NCI-H774 (cell line): ENCODE results near the gene MTMR2.
A peak's percentile ranks its signal among the peaks of the same experiment; 100 is the strongest.
"Not testable (repeated sequence)": the region's sequence is repeated elsewhere in the genome, so short reads cannot be mapped to it uniquely, and the experiment has no call there.

Experiments used
- DNase-seq: peaks from one replicate; lab custom pipeline; 2025; lab: John Stamatoyannopoulos, UW

Gene MTMR2

DNA sequence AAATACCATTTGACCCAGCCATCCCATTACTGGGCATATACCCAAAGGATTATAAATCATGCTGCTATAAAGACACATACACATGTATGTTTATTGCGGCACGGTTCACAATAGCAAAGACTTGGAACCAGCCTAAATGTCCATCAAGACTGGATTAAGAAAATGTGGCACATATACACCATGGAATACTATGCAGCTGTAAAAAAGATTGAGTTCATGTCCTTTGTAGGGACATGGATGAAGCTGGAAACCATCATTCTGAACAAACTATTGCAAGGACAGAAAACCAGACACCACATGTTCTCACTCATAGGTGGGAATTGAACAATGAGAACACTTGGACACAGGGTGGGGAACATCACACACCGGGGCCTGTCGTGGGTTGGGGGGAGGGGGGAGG lies 112.9 kb downstream of the MTMR2 start:
- DNase-seq: not testable (repeated sequence)

DNA sequence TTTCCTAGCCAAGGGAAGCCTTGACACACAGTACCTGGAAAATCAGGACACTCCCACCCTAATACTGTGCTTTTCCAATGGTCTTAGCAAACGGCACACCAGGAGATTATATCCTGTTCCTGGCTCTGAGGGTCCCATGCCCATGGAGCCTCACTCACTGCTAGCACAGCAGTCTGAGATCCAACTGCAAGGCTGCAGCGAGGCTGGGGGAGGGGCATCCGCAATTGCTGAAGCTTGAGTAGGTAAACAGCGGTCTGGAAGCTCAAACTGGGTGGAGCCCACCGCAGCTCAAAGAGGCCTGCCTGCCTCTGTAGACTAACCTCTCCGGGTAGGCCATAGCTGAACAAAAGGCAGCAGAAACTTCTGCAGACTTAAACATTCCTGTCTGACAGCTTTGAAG lies 117.4 kb downstream of the MTMR2 start:
- not testable (repeated sequence) for DNase-seq

DNA sequence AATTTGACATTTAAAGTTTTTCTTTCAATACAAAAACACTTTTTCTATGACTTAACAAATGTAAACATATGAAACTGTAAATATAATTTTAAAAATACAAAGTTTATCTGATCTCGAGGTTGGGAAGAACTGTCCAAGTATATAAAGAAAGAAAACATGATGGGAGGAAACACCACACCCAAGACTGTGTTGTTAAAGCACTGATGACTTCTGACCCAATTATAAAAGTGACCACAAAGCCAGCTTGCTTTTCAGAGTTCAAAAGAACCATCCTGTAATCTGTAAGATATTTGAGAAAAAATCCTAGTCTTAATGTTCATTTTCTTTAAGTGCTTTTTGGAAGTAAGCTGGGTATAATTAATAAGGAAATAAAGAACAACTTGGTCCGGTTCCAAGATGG lies 118.0 kb downstream of the MTMR2 start:
- DNase-seq: no peak

- no peak for DNase-seq
These were observed 119.9 kb downstream of the MTMR2 start for GRCh38 chr11:95803973-95804372.

GRCh38 chr11:95802806-95803205 lies 121.1 kb downstream of the MTMR2 start:
- DNase-seq: no peak

DNA sequence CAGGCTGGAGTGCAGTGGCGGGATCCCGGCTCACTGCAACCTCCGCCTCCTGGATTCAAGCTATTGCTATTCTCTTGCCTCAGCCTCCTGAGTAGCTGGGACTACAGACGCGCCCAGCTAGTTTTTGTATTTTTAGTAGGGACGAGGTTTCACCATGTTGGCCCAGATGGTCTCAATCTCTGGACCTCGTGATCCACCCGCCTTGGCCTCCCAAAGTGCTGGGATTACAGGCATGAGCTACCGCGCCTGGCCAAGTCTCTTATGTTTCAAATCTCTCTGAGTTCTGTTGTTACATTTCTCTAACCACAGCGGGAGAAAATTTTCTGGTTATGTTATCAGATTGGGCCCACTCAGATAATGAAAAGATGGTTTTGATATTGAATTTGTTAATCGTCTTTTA lies 123.5 kb downstream of the MTMR2 start:
- DNase-seq: no peak

- no peak for DNase-seq
These were observed 124.4 kb downstream of the MTMR2 start for GRCh38 chr11:95799546-95799945.

DNA sequence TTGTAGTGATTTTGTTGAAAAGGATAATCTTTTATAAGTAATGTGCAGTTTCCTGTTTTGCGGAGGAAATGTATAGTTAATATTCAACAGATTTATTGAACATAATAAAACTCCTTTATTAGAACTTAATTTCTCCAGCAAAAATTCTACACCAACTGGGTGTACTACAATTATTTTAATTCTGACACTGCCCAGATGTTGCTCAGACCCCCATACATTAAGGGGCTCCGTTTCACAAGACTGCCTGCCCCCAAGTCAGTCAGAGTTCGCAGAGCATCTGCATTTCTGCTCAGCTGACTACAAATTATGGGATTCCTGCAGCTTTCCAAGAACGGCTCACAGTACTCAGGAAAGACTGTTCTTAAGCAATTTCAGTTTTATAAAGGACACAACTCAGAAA lies 127.4 kb downstream of the MTMR2 start:
- no peak for DNase-seq

- no peak for DNase-seq
These were observed 128.1 kb downstream of the MTMR2 start for GRCh38 chr11:95795627-95796295.

- DNase-seq: no peak
These were observed 129.8 kb downstream of the MTMR2 start for GRCh38 chr11:95794086-95794485.

GRCh38 chr11:95793116-95793515 lies 130.8 kb downstream of the MTMR2 start:
- DNase-seq: no peak

GRCh38 chr11:95792700-95793099 lies 131.2 kb downstream of the MTMR2 start:
- DNase-seq: no peak

- DNase-seq: no peak
These were observed 131.7 kb downstream of the MTMR2 start for GRCh38 chr11:95792200-95792599.

GRCh38 chr11:95791709-95792033 lies 132.2 kb downstream of the MTMR2 start:
- no peak for DNase-seq

GRCh38 chr11:95790933-95791708 lies 132.8 kb downstream of the MTMR2 start:
- DNase-seq: peak; percentile 63

- peak; percentile 96 for DNase-seq
These were observed 133.6 kb downstream of the MTMR2 start, which contains the start of gene CEP57 for GRCh38 chr11:95790123-95790932. TSS of gene CEP57 (plus strand) at chr11:95790498. CDS start at chr11:95790699, 201 bp downstream.

- peak; percentile 99 for DNase-seq
These were observed 134.3 kb downstream of the MTMR2 start, which contains the start of gene FAM76B for GRCh38 chr11:95789506-95790122. TSS of gene FAM76B (minus strand) at chr11:95789782. CDS start at chr11:95789478, 304 bp downstream.

GRCh38 chr11:95788921-95789505 lies 134.9 kb downstream of the MTMR2 start:
- no peak for DNase-seq
